ENCODE results near the gene SMNDC1. TPM values are rescaled to one million over a fixed set of nuclear protein-coding genes. Genes with fewer than 3 reads are reported as not detected.
"Not testable (repeated sequence)": the region's sequence is repeated elsewhere in the genome, so short reads cannot be mapped to it uniquely, and the experiment has no call there.

SMNDC1 gene
- total and polyA plus RNA-seq, 4 donors: 11.8 to 29.2 (median 18.8) TPM

GRCh38 chr10:110274072-110274627 is 30.6 kb downstream of the SMNDC1 start:
- Histone ChIP-seq H3K36me3 (ENCODE audit: control insufficient read depth in 4 of 4, insufficient read depth in 4 of 4, low read length in 4 of 4) (no peaks in the 10 kb centered on the region), H3K27ac (ENCODE audit: low read depth in 1 of 2, low read length in 1 of 2) (peak overlapping the region in 1 of 2 donors; percentile 78), H3K9ac (ENCODE audit: insufficient read depth in 1 of 2, low read length in 2 of 2) (no peak overlapping the region), H3K4me1 (ENCODE audit: control insufficient read depth in 5 of 5, insufficient read depth in 5 of 5, low read length in 5 of 5) (peaks cover 0 to 40% (median 21%) of the 10 kb centered on the region in 5 donors), H3K27me3 (ENCODE audit: control insufficient read depth in 3 of 3, insufficient read depth in 3 of 3, low read length in 2 of 3) (no peaks in the 10 kb centered on the region), H3K4me3 (no peak overlapping the region), H3K9me3 (ENCODE audit: control insufficient read depth in 4 of 4, insufficient read depth in 3 of 4, low read length in 3 of 4) (no peaks in the 10 kb centered on the region)
- no peak for TF ChIP-seq CTCF (IDR thresholded peaks at IDR 0.05; ENCODE audit: control extremely low read depth, extremely low read depth)
- ATAC-seq (ENCODE audit: insufficient read depth, low FRiP score): no peak
- DNase-seq: no peak

GRCh38 chr10:110273474-110273873 is 31.2 kb downstream of the SMNDC1 start:
- H3K27me3 ChIP-seq (ENCODE audit: control insufficient read depth in 3 of 3, insufficient read depth in 3 of 3, low read length in 2 of 3): no peaks in the 10 kb centered on the region
- H3K36me3 ChIP-seq (ENCODE audit: control insufficient read depth in 4 of 4, insufficient read depth in 4 of 4, low read length in 4 of 4): no peaks in the 10 kb centered on the region
- no peak for TF ChIP-seq CTCF (IDR thresholded peaks at IDR 0.05; ENCODE audit: control extremely low read depth, extremely low read depth)
- no peak for ATAC-seq (ENCODE audit: insufficient read depth, low FRiP score)
- H3K9me3 ChIP-seq (ENCODE audit: control insufficient read depth in 4 of 4, insufficient read depth in 3 of 4, low read length in 3 of 4): no peaks in the 10 kb centered on the region
- H3K4me1 ChIP-seq (ENCODE audit: control insufficient read depth in 5 of 5, insufficient read depth in 5 of 5, low read length in 5 of 5): peaks cover 0 to 40% (median 22%) of the 10 kb centered on the region in 5 donors
- peak overlapping the region in 1 of 2 donors; percentile 78 for H3K27ac ChIP-seq (ENCODE audit: low read depth in 1 of 2, low read length in 1 of 2)
- no peak overlapping the region for H3K4me3 ChIP-seq
- H3K9ac ChIP-seq (ENCODE audit: insufficient read depth in 1 of 2, low read length in 2 of 2): no peak overlapping the region
- DNase-seq: peak; percentile 81 to 95 (median 90)
- 26 to 45% methylated on average over 4 of the region's 4 CpGs for WGBS, 2 donors

- Histone ChIP-seq H3K4me1 (ENCODE audit: control insufficient read depth in 5 of 5, insufficient read depth in 5 of 5, low read length in 5 of 5) (peaks cover 0 to 41% (median 19%) of the 10 kb centered on the region in 5 donors), H3K27ac (ENCODE audit: low read depth in 1 of 2, low read length in 1 of 2) (peak overlapping the region in 1 of 2 donors; percentile 53)
- ATAC-seq (ENCODE audit: insufficient read depth, low FRiP score); H3K27me3 ChIP-seq (ENCODE audit: control insufficient read depth in 3 of 3, insufficient read depth in 3 of 3, low read length in 2 of 3); DNase-seq; H3K4me3 ChIP-seq; H3K9ac ChIP-seq (ENCODE audit: insufficient read depth in 1 of 2, low read length in 2 of 2); H3K36me3 ChIP-seq (ENCODE audit: control insufficient read depth in 4 of 4, insufficient read depth in 4 of 4, low read length in 4 of 4); H3K9me3 ChIP-seq (ENCODE audit: control insufficient read depth in 4 of 4, insufficient read depth in 3 of 4, low read length in 3 of 4): not testable (repeated sequence)
- WGBS, 2 donors: 87 to 89% methylated on average over 15 of the region's 15 CpGs
Measured at GRCh38 chr10:110272995-110273394, 31.7 kb downstream of the SMNDC1 start.

GRCh38 chr10:110269374-110270318 is 35.1 kb downstream of the SMNDC1 start:
- H3K27ac ChIP-seq (ENCODE audit: low read depth in 1 of 2, low read length in 1 of 2): peak overlapping the region; percentile 20 to 87
- WGBS, 2 donors: 22 to 33% methylated on average over 4 of the region's 4 CpGs
- DNase-seq (peak; percentile 21 to 73 (median 64)), ATAC-seq (ENCODE audit: insufficient read depth, low FRiP score) (peak; percentile 34)
- no peak for TF ChIP-seq CTCF (IDR thresholded peaks at IDR 0.05; ENCODE audit: control extremely low read depth, extremely low read depth)
- no peaks in the 10 kb centered on the region for H3K9me3 ChIP-seq (ENCODE audit: control insufficient read depth in 4 of 4, insufficient read depth in 3 of 4, low read length in 3 of 4)
- H3K36me3 ChIP-seq (ENCODE audit: control insufficient read depth in 4 of 4, insufficient read depth in 4 of 4, low read length in 4 of 4): no peaks in the 10 kb centered on the region
- H3K4me1 ChIP-seq (ENCODE audit: control insufficient read depth in 5 of 5, insufficient read depth in 5 of 5, low read length in 5 of 5): peaks cover 0 to 36% (median 16%) of the 10 kb centered on the region in 5 donors
- H3K9ac ChIP-seq (ENCODE audit: insufficient read depth in 1 of 2, low read length in 2 of 2): peak overlapping the region in 1 of 2 donors; percentile 55
- H3K27me3 ChIP-seq (ENCODE audit: control insufficient read depth in 3 of 3, insufficient read depth in 3 of 3, low read length in 2 of 3): no peaks in the 10 kb centered on the region
- H3K4me3 ChIP-seq: no peak overlapping the region

Data from lung (tissue), 12 donors.